PC-9 (cell line): Measurements from ENCODE around the gene PIGZ.

Source experiments
- CTCF ChIP-seq: fragments of 200-600 bp; sonication (generic); conservative IDR thresholded peaks from 2 replicates; pipeline ENCODE4 v1.6.1; 2017; ENCODE audit warnings: mixed run types, antibody characterized with exemption, mild to moderate bottlenecking, moderate library complexity
- EZH2 ChIP-seq: fragments of 200-600 bp; sonication (generic); IDR thresholded peaks from 2 replicates; pipeline ENCODE4 v1.8.0; 2017; ENCODE audit warnings: antibody characterized with exemption, low read depth

GRCh38 chr3:196918968-196919367 is 49.7 kb downstream of the PIGZ start:
- TF ChIP-seq EZH2 (no peak), CTCF (no peak)
